ENCODE data around the gene SH3GL1. TPM values are rescaled to one million over a fixed set of nuclear protein-coding genes. Genes with fewer than 3 reads are reported as not detected.

The SH3GL1 gene
- total and polyA plus RNA-seq, 2 of the 4 experiments (the other 2 are of a cell fraction): 28.1 to 138 TPM

DNA sequence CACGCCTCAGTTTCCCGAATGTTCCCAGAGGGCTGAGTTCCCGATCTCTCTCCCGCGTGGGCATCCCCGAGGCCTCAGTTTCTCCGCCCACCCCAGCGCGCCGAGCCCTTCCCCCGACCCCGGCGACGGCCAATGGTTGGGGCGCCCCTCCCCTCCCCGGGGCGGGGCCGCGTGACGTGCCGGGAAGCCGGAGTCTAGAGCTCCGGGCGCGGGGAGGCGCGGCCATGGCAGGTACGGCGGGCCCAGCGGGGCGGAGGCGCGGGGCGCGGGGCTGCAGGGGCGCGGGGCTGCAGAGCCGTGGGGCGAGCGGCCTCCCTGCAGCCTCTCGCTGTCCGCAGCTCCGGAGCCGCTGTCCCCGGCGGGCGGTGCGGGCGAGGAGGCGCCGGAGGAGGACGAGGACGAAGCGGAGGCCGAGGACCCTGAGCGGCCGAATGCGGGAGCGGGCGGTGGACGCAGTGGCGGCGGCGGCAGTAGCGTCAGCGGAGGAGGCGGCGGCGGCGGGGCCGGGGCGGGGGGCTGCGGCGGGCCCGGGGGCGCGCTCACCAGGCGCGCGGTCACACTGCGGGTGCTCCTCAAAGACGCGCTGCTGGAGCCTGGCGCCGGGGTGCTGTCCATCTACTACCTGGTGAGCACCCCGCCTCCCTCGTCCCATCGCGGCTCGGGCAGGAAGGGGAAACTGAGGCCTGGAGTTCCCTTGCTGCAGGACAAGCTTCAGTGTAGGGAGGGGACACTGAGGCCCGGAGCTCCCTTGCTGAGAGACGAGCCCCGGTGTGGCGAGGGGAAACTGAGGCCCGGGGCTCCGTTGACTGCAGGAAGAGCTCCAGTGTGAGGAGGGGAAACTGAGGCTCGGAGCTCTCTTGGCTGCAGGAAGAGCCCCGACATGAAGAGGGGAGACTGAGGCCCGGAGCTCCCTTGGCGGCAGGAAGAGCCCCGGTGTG is 56.7 kb downstream of the SH3GL1 start, which contains the start of gene MPND:
TSS of gene MPND (plus strand) at position 193 of the 938 bp plus-strand sequence. CDS start at position 225, 32 bp downstream.
- intact Hi-C loops (cut with micrococcal nuclease): no loop called here
- Histone ChIP-seq H4K91ac (ENCODE audit: insufficient read depth, low read depth, low read length) (peak within 1 kb of the TSS; percentile 78), H3K56ac (ENCODE audit: extremely low read depth, insufficient read depth, low read length) (no peak within 1 kb of the TSS; the same call in 1 of the 2 replicates), H2BK120ac (ENCODE audit: low read depth, low read length) (no peak within 1 kb of the TSS), H3K9me1 (ENCODE audit: insufficient read depth, low read length) (no peaks in the 10 kb centered on the region), H2AK9ac (replicated peaks; ENCODE audit: low read depth, low read length, poor library complexity) (peak within 1 kb of the TSS; percentile 96), H3K4ac (ENCODE audit: low read depth, low read length) (peak within 1 kb of the TSS; percentile 80), H2BK20ac (ENCODE audit: low read depth, low read length) (no peak within 1 kb of the TSS), H3K27ac (ENCODE audit: insufficient read depth, low read length) (peak within 1 kb of the TSS; percentile 77), H3K4me3 (ENCODE audit: insufficient read depth, low read depth, low read length) (peak within 1 kb of the TSS; percentile 81), H3K14ac (replicated peaks; ENCODE audit: low read depth, low read length) (peak within 1 kb of the TSS; percentile 79), H2AFZ (replicated peaks; ENCODE audit: low read length, poor library complexity) (peak within 1 kb of the TSS; percentile 99), H3K27me3 (ENCODE audit: control insufficient read depth, insufficient read depth, low read length) (no peaks in the 10 kb centered on the region), H3K9ac (ENCODE audit: low read depth, low read length) (peak within 1 kb of the TSS; percentile 78), H2BK5ac (ENCODE audit: low read depth, low read length, poor library complexity, severe bottlenecking) (peak within 1 kb of the TSS; percentile 72), H2BK15ac (ENCODE audit: low read depth, low read length) (peak within 1 kb of the TSS; percentile 15; the same call in 1 of the 3 replicates), H3K4me2 (ENCODE audit: low read depth, low read length) (peak within 1 kb of the TSS; percentile 100), H3K23ac (ENCODE audit: low read depth, low read length) (peak within 1 kb of the TSS; percentile 56), H2AK5ac (ENCODE audit: low read depth, low read length) (peak within 1 kb of the TSS; percentile 87; the same call in 1 of the 2 replicates), H4K5ac (ENCODE audit: low read depth, low read length) (peak within 1 kb of the TSS; percentile 84), H3K79me1 (ENCODE audit: low read depth in 1 of 2, low read length in 2 of 2) (peaks cover 7 to 11% of the 10 kb centered on the region in 2 experiments; a peak in 2 of 4 replicates), H4K20me1 (ENCODE audit: insufficient read depth, low read length) (no peaks in the 10 kb centered on the region), H3K9me3 (ENCODE audit: control insufficient read depth, insufficient read depth, low read length) (no peaks in the 10 kb centered on the region), H4K8ac (ENCODE audit: low read depth in 2 of 2, low read length in 2 of 2) (peak within 1 kb of the TSS; percentile 71 to 99), H3K18ac (ENCODE audit: low read depth, low read length) (peak within 1 kb of the TSS; percentile 40; the same call in 1 of the 2 replicates), H3K4me1 (ENCODE audit: control insufficient read depth, insufficient read depth, low read length) (peaks cover 7% of the 10 kb centered on the region), H3K36me3 (ENCODE audit: control insufficient read depth, insufficient read depth, low read length) (peaks cover 5% of the 10 kb centered on the region)
- dilution Hi-C loops (cut with HindIII; ENCODE audit: low sequenced_read_pairs, unreplicated experiment): no loop called here
- ChIA-PET CTCF (interaction anchor here (0.7 to 3.1 kb wide), 3 partner anchors 9 to 76 kb away, joined by 3 to 29 read pairs (median 3); no protein-coding TSS in a partner anchor), POLR2A (ENCODE audit: unreplicated experiment) (no interaction called here)
- ATAC-seq (ENCODE audit: low read depth) (peak; percentile 84), DNase-seq (peak; percentile 64)
- WGBS, 2 experiments (ENCODE audit: extremely low coverage in 2 of 2, insufficient read length in 1 of 2): 1% methylated on average over 19 of the region's 101 CpGs; no CpG with 5 or more reads in 1 of the 2 experiments
- no TSS peak for BruUV-seq (replicated peaks)
- in situ Hi-C loops (cut with MboI; ENCODE audit: low sequenced_read_pairs): no loop called here
- 0 out of 2 replicates have a peak, but pooled peaks have one; percentile 19 for TF ChIP-seq MXI1 (IDR thresholded peaks at IDR 0.05; ENCODE audit: borderline replicate concordance, low read depth, low read length)
- TF ChIP-seq, protein P1, sequence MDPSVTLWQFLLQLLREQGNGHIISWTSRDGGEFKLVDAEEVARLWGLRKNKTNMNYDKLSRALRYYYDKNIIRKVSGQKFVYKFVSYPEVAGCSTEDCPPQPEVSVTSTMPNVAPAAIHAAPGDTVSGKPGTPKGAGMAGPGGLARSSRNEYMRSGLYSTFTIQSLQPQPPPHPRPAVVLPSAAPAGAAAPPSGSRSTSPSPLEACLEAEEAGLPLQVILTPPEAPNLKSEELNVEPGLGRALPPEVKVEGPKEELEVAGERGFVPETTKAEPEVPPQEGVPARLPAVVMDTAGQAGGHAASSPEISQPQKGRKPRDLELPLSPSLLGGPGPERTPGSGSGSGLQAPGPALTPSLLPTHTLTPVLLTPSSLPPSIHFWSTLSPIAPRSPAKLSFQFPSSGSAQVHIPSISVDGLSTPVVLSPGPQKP (IDR thresholded peaks at IDR 0.05; ENCODE audit: borderline replicate concordance, low read depth, low read length): no peak
- TF ChIP-seq, protein P2, sequence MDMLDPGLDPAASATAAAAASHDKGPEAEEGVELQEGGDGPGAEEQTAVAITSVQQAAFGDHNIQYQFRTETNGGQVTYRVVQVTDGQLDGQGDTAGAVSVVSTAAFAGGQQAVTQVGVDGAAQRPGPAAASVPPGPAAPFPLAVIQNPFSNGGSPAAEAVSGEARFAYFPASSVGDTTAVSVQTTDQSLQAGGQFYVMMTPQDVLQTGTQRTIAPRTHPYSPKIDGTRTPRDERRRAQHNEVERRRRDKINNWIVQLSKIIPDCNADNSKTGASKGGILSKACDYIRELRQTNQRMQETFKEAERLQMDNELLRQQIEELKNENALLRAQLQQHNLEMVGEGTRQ (IDR thresholded peaks at IDR 0.05; ENCODE audit: low read depth, low read length): peak; percentile 61; the same call in 1 of the 2 replicates
- no peak for TF ChIP-seq CHD1 (IDR thresholded peaks at IDR 0.05; ENCODE audit: low read depth, low read length)
- peak; percentile 95; the same call in 1 of the 2 replicates for TF ChIP-seq MAZ (IDR thresholded peaks at IDR 0.05; ENCODE audit: borderline replicate concordance, low read depth, low read length)

Data from IMR-90 (cell line).